GM19463 (cell line): ENCODE measurements around the gene EPC1.

ENCODE experiments used
- ATAC-seq: cut with Tn5 transposase; IDR thresholded peaks from one replicate; pipeline ENCODE4 v1.9.1; 2021; ENCODE audit warnings: mild to moderate bottlenecking, moderate library complexity; ENCODE audit not compliant: unreplicated experiment

Gene EPC1

DNA sequence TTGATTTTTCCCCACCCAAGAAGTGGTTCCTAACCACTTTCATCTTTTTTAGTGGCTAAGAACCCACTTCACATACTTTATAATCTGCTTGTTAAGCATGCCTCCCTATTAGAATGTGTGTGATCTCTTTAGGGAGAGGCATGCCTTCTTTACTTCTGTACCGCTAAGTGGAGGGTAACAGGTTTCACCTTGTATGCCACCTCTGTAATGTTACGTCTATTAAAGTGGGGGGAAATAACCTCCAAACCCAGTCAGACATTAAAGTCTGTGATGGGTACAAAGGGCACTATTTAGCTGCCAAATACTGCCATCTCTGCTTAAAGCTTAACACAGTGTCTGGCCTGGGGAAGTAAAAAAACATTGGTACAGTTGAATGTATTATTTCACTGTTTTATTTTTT, 51.9 kb downstream of the EPC1 start:
- no peak for ATAC-seq

DNA sequence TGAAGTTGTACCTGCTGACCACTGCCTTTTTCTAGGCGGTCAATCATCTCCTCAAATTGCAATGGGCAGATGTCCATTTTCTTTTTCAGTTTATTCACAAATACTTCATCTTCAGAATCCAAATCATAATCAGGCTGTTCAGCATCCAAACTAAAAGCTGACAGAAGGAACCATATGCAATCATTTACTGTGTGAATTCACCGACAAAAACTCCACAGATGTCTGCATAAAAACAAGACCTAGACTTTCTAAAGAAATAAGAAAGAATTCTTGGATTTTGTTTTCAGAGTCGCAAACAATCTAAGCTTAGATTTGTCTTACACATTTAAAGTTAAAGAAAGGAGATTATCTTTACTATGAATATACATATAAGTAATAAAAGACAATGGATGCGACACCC, 53.4 kb downstream of the EPC1 start:
- ATAC-seq = no peak

DNA sequence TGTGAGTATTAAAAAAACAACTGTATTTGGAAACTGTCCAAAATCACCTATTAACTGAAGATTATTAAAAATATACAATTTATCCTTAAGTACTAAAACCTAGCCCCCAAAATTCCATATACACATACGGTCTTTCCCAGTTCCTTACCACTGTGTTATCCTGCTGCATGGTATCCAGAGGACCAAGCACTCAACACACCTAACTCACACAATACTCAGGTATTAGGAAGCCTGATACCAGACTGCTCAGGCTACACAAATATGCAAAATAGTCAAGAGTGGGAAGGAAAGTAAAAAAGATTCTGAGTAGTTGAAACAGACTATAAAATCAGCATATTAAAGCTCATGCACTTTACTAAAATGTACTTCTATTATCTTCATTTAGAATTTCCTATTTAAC, 67.2 kb downstream of the EPC1 start:
- no peak for ATAC-seq

DNA sequence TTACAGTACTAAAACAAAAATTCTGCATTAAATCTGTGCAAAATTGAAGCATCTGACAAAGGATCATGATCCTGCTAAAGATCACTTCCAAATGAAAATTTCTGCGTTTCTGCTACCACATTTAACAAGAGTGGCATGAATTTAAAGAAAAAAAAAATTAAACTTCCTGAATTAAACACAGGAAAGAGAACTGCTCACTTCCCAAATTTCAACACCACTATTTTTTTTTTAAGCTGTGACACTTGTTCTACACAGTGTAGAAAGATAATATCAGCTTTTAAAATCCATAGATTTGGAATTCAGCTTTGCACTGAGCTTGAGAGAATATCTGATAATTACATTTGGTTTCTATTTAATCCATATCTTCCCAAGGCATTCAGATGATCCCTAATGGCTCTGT, 73.6 kb downstream of the EPC1 start:
- no peak for ATAC-seq

DNA sequence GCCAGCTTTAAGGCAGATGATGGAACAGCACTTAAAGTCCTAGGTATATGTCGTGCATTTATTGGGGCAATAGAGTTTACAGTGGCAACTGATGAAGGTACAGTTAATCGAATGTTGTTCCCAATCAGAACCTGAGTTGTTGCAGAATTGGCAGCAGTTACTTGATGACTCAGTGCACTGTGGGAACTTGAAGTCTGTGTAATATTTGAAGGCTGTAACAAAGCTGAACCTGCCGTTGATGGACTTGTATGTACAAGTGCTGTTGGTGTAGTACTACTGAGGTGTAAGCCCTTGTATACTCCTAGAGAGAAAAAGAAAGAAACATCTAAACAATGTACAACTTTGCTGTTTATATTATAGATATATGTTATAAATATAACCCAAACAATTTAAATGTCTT, 75.3 kb downstream of the EPC1 start:
- no peak for ATAC-seq

DNA sequence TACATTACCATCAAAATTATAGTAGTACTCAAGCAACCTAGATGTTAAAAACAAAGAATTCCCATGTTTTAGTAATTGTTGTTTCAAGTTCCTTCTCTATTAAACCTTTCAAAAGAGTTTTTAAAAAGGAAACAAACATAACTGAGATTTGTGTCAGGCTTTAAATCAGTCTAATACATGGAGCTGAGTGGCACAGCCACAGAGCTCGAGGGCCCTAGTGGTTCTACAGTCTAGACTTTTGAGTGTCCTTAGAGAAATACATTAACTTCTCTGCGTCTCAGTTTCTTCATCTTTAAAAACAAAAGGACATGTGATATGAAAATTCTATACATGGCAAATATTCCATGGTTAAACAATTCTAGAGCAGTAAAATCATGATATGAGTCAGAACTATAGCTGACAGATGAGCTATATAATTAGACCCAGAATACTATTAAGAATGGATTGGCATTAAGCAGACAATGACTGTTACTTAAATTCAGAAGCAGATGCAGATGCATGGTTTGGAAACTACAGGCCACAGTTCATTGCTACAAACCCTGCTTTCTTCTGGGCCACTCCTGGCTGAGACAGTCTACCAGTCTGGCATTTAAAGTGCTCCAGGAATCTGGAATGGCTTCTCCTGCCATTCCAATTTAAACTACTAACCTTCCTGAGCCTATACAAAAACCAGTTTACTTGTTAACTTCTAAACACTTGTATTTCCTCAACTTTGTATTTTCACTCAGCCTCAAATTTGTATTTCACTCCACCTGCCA, 77.4 kb downstream of the EPC1 start:
- no peak for ATAC-seq

DNA sequence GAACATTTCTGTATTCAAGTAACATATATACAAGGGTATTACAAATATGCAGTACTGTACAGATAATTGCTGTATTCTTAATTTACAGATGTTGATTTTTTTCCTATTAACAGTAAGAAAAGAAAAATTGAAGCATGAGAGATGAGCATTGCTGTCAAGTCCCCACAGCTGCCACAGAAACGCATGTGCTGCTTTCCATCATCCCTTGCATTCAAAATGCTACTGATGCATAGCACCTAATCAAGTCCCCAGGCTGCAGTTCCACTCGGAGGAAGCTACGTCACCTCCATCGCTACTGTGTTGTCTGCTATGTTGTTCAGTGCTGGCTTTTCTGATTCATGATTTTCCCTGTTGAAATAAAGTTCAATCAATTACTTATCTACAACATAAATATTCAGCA, 78.2 kb downstream of the EPC1 start:
- ATAC-seq = no peak

DNA sequence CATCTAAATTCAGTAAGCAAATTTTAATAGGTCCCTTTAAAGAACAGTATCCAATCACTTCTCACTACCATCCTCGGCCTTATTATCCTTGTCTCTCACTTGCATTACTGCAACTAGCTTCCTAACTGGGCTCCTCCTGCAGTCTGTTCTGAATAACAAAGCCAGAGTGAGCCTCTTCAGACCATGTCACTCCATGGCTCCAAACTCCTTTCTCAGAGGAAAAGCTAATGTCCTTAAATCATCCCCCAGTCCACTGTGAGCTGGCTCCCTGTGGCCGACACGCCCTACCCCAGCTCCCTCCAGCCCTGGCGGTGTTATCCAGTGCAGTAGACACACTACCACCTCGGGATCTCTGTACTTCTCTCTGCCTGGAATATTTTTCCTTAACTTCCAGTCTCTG, 80.0 kb downstream of the EPC1 start:
- no peak for ATAC-seq

DNA sequence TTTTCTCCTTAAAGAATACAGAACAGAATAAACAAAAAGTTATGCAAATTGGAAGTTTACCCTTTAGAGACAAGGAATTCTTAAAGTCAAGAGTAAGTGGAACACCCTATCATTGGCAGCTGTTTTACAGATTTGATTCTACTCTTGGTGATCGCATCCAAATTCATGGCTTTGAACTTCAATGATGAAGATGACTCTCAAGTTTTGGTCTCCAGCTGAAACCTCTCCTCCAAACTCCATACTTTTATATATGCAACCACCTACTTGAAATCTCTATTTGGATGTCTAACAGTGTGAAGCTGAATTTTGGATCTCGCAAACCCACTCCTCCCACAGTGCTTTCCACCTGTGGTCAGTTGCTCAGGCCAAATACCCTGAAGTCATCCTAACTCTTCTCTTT, 80.4 kb downstream of the EPC1 start:
- no peak for ATAC-seq

DNA sequence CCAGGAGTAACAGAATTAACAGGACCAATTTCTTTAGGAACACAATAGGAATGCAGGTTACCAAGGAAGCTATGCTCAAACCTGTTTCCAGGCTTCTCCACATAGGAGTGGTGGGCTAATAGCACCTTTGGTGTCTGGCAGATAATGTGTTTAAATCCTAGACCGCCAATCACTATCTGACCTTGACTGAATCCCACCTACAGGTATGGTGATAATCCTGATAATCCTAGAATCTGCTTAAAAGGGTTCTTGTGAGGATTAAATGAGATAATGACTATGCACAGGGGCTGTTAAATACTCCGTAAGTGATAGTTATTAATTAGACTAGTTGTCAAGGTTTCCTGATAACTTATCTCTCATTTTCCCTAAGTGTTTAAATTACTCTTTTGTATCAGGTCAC, 81.2 kb downstream of the EPC1 start:
- ATAC-seq = no peak

DNA sequence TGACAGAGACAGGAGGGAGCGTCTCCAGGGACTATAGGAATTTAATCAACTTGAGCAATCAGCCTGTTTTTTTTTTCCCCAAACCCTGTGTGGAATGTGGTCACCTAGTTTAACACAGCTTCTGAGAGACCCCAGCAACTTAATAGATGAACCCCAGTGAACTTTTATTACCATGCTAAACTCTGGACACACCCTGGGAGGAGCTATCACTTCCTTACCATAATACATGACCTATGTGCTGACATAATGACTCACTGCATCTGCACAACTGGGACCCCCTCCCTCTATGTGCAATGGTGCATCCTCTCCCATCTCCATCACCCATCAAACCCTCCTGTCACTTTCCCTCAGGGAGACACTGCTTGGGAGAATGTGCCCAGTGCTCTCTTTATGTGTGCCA, 83.7 kb downstream of the EPC1 start:
- no peak for ATAC-seq

DNA sequence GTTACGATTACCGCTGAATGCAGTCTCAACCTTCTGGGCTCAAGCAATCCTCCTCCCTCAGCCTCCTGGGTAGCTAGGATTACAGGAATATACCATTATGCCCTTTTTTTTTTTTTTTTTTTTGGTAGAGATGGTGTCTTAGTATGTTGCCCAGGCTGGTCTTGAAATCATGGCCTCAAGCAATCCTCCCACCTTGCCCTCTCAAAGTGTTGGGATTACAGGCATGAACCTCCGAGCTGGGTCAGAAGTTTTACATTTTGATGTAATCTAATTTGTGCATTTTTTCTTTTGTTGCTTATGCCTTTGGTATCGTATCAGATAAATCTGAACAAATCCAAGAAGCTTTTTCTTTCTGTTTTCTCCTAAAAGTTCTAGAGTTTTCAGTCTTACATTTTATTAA, 87.4 kb downstream of the EPC1 start:
- ATAC-seq = no peak

DNA sequence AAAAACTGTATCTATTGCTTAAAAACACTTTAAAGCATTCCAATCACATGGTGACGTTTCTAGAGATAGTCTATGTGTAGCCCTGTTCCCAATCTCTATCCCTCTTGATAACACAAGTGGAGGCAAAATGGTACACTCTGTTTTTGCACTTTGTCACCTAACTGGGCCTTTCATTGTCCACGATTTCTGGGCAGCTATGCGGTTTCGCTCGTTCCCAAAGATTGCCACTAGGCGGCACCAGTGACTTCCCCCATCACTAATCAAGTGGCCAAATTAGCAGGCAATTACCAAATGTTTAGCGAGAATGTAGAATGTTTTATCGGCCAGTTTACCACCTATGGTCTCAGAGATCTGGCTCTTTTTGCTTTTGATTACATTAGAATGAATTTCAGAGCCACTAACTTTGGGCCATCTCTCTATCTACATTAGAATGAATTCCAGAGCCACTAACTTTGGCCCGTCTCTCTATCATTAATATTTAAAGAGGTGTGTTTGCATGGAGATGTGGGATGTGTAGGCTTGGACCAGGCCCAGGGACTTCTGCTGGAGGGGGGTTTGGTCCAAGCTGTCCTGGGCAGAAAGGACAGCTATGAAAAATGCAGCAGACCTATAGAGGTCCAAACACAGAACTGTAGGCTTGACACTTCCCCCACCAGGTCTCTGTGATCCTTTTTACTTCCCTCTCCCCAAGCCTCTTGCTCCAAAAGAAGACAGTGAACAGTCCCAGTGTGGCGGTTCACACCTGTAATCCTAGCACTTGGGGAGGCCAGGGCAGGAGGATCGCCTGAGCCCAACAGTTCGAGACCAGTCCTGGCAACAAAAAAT, 90.1 kb downstream of the EPC1 start:
- peak; percentile 71 for ATAC-seq

DNA sequence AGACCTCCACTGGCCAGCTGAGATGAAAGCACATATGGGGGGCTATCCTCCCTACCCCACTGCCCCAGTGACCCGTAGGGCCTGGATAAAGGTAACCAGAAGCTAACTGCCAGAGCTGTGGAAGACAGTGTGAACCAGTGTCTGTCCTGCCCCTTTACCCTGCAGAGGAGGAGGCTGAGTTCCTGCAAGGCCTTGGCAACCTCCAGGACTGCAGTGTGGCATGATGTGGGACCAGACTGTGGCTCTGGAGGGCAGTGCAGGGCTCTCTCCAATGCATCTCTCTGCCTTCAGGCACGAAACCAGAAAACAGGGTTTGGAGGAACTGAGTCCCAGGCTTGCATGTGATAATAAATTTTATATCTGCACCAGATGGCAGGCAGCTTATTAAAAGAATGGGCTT, 93.1 kb downstream of the EPC1 start:
- ATAC-seq = no peak

DNA sequence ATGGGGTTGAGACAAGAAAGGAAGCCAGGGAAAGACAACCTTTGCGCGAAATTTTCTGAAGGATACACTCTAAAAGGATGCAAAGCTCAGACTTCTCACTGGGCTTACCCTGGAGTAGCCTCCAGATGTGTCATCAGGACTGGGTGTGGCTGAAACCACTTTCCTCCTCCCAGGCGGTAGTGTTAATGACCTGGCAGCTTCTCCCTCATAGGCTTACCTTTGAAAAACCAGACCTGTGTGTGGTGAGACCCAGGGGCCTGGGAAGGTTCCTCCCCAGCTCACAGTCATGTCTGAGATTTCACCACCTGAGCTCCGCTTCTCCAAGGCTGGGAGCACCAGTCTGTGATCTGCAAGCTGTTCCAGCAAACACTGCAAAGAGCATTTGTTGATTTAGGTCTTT, 93.7 kb downstream of the EPC1 start:
- no peak for ATAC-seq

DNA sequence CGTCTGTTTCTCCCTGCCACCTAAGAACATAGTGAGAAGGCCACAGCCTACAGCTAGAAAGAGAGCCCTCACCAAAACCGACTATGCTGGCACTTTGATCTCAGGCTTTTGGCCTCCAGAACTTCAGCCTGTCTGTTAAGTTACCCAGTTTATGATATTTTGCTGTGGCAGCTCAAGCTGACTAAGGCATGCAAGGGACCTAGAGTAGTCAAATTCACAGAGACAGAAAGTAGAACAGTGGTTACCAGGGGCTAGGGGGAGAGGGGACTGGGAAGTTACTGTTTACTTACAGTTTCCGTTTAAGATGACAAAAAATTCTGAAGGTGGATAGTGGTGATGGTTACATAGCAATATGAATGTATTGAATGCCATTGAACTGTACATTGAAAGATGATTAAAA, 96.5 kb downstream of the EPC1 start:
- peak; percentile 78 for ATAC-seq

DNA sequence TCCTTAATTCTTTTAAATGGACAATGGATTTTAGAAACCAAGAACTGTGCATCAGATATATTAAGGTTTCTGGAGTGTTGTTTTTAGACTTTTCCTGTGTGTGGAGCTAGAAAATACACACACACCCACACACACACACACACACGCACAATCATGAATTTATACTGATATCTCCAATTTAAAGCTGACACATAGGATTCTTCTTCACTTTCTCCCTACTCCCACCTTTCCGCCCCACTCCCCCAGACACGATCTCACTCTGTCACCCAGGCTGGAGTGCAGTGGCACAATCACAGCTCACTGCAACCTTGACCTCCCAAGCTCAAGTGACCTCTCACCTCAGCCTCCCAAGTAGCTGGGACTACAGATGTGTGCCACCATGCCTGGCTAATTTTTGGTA, 100.3 kb downstream of the EPC1 start:
- ATAC-seq = no peak

DNA sequence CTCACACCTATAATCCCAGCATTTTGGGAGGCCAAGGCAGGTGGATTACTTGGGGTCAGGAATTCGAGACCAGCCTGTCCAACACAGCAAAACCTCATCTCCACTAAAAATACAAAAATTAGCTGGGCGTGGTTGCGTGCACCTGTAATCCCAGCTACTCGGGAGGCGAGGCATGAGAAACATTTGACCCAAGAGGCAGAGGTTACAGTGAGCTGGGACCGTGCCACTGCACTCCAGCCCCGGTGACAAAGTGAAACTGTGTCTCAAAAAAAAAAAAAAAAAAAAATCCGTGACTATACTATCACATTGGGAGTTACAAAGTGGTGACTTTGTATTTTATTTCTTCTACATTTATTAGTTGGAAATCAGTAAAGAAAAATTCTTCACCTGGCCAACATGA, 101.2 kb downstream of the EPC1 start:
- no peak for ATAC-seq

DNA sequence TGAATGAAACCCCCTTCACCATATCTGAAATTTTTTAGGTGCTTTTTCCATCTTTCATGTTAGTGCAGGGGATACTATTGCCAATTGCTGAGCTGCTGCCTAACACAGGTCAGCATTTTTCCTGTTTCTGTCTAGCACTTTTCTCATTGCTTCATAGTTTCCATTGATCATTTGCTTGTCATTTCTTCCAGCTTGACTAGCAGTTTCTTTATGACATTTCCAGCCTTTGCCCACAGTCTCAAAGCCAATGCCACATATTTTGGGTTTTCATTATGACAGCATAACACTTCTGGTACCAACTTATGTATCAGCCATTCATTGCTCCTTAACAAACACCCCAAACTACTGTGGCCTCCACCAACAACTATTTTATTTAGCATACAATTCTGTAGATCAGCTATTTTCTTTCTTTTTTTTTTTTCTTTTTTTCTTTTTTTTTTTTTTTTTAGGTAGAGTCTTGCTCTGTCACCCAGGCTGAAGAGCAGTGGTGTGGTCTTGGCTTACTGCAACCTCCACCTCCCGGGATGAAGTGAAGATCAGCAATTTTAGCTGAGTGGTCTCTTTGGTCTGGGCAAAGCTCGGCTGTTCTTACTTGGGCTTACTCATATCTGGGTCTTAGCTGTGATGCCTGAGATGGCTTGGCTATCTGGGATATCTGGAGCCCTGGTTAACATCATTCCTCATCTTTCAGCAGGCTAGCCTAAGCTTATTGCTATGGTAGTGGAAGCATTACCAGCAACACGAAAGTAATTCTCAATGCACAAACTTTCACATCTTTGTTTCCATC, 102.3 kb downstream of the EPC1 start:
- peak; percentile 82 for ATAC-seq

DNA sequence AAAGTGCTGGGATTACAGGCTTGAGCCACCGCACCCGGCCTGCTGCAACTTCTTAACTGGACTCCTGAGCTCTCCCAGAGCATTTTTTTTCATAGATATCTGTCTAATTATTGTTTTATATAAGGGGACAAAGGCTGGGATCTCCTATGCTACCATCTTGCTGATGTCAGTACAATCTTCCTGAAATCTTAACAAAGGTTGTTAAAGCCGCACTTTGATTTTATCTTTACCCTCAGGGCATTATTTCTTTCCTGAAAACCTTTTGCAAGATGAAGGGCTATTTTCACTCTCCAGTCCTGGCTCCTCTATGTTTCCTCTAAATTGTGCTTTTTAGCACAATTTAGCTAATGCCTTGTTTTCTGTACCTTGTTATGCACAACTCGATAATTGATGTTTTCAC, 102.9 kb downstream of the EPC1 start:
- ATAC-seq = no peak

DNA sequence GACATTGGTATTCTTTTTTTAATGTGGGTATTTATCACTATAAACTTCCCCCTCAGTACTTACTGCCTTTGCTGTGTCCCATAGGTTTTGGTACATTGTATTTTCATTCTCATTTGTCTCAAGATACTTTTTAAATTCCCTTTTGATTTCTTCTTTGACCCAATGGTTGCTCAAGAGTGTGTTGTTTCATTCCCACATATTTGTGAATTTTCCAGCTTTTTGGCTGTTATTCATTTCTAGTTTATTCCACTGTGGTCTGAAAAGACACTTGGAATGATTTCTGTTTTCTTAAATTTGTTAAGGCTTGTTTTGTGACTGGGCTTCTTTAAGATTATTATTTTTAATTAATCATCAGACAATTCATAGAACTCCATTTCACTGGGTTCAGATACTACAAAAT, 105.0 kb downstream of the EPC1 start:
- no peak for ATAC-seq

DNA sequence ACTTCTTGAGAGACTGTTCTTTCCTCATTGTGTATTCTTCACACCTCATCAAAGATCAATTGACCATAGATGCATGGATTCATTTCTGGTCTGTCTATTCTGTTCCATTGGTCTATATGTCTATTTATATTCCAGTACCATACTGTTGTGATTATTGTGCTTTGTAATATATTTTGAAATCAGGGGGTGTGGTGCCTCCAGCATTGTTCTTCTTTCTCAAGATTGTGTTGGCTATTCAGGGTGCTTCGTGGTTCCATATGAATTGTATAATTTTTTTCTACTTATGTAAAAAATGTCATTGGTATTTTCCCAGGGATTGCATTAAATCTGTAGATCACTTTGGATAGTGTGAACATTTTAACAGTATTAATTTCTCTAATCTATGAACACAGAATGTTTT, 106.5 kb downstream of the EPC1 start:
- no peak for ATAC-seq
